CMK (cell line): ENCODE measurements around the gene CADPS2.

Experiments used
- DNase-seq: peaks from one replicate; pipeline ENCODE4 v3.0.0-alpha.2; 2010; ENCODE audit warnings: low read depth

CADPS2 gene

DNA sequence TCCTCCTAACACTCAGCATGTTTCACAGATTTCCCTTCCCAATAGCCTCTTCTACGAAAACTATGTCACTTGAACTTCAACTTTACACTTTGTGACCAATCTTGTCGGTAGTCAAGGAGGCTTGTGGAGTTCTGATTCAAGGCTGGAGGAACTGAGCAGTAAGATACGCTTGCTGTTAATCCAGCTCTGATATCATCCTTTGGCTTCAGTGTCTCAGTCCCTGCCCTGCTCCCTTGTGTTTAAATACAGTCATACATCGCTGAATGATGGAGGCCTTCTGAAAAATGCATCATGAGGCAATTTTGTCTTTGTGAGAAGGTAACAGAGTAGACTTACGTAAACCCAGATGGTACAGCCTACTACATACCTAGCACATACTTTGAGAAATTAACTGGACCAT is 360.9 kb downstream of the CADPS2 start:
- DNase-seq, result no peak

DNA sequence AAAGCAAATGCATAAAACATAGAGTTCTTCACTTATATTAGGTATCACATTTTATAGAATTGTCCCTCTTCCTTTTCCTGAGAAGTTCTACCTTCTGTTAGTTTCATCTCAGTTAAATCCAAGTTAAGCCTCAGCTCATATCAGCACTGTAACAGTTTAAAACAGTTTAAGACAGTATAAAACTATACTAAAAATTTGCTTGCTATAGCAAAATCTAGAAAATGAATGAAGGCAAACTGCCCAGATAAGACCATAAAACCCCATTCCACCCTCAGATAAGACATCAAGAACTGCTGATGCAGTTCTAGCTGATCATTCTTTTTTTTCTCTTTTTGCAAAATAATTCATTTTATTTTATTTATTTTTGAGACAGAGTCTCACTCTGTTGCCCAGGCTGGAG is 364.5 kb downstream of the CADPS2 start:
- no peak for DNase-seq

GRCh38 chr7:122520971-122521555 is 365.2 kb downstream of the CADPS2 start:
- no peak for DNase-seq

GRCh38 chr7:122518488-122518887 is 367.8 kb downstream of the CADPS2 start:
- DNase-seq, result no peak

GRCh38 chr7:122517576-122517975 is 368.7 kb downstream of the CADPS2 start:
- DNase-seq, result no peak

DNA sequence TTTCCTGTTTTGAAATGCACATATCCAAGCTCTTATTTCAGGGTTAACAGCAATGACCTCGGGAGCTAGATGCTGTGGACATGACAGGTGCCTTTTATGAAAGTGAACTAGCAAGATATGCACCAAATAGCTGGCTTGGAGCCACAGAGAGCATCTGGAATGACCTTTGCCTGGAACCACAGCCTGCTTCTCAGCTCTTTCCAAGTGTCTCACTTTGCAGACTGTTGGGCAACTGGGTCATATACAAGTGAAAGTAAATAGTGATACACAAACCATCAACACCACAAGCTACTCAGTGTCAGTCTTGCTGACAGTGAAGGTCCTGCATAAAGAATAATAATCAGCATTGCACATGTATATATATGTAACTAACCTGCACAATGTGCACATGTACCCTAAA is 370.9 kb downstream of the CADPS2 start:
- no peak for DNase-seq

DNA sequence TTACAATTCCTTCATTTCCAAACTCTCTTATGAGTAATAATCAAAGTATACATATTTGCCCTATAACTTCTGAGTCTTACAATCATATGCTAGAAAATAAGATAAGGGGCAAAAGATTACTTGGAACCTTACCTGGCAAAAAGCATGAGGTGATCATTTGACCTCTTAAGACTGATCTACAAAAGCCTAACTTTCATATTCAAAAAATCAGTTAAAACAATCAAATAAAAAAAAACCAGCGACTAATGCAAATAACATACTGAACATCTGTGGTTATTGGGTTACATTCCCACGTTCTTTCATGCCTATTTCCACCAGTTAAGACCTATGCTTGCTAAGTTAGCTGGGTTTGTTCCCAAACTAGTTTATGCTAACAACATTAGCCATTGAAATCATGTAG is 375.0 kb downstream of the CADPS2 start:
- DNase-seq, result no peak

DNA sequence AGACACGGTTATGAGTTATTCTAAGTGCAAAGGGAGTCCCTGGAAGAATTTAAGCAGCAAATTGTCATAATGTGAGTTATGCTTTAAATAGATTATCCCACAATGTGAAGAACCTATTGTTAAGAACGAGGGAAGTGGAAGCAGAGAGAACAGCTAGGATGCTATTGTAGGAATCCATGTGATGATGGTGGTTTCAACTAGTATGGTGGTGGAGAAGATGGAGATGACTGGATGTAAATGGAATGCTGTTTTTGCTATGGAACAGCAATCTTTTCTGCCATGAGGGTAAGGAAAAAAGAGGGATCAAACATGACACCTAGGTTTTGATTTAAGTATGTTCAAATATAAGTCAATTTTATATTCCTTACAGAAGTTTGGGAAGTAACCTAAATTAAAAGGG is 378.7 kb downstream of the CADPS2 start:
- no peak for DNase-seq

GRCh38 chr7:122492007-122492406 is 394.3 kb downstream of the CADPS2 start:
- no peak for DNase-seq

DNA sequence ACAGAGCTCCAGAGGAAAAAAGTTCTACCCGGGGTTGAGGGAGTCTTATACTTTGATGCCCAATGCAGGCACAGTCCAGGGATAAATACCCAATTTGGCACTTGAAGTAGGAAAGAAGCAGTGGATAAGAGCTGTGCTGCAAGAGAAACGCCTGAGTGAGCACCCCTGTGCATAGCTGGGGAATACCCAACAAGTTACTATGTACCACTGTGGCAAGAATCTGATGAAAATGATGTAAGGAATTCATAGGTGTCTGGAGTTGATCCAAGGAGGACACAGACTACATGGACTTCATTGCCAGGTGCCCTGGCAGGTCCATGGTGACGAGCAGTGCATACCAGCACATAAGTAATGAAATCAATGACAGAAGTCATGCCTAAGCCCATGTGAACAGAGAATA is 398.0 kb downstream of the CADPS2 start:
- DNase-seq, result no peak

- DNase-seq, result no peak
Observed at GRCh38 chr7:122487131-122487530, 399.1 kb downstream of the CADPS2 start.

- no peak for DNase-seq
Observed at GRCh38 chr7:122485856-122486255, 400.4 kb downstream of the CADPS2 start.

DNA sequence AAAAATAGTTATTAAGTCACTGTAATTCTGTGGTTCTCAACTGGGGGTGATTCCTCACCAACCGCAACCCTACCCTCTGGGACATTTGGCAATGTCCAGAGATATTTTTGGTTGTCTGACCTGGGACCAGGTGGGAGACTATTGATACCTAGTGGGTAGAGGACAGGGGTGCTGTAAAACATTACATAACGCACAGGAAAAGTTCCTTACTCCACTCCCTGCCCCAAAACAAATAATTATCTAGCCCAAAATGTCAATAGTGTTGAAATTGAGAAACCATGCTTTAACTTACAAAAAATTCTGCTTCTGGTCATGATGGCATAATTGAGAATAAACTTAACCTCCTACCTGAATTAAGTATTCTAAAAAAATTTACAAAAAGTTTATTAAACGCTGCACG is 404.0 kb downstream of the CADPS2 start:
- no peak for DNase-seq

GRCh38 chr7:122470859-122471258 is 415.4 kb downstream of the CADPS2 start:
- DNase-seq, result no peak

- DNase-seq, result no peak
Observed at GRCh38 chr7:122468945-122469344, 417.3 kb downstream of the CADPS2 start.

DNA sequence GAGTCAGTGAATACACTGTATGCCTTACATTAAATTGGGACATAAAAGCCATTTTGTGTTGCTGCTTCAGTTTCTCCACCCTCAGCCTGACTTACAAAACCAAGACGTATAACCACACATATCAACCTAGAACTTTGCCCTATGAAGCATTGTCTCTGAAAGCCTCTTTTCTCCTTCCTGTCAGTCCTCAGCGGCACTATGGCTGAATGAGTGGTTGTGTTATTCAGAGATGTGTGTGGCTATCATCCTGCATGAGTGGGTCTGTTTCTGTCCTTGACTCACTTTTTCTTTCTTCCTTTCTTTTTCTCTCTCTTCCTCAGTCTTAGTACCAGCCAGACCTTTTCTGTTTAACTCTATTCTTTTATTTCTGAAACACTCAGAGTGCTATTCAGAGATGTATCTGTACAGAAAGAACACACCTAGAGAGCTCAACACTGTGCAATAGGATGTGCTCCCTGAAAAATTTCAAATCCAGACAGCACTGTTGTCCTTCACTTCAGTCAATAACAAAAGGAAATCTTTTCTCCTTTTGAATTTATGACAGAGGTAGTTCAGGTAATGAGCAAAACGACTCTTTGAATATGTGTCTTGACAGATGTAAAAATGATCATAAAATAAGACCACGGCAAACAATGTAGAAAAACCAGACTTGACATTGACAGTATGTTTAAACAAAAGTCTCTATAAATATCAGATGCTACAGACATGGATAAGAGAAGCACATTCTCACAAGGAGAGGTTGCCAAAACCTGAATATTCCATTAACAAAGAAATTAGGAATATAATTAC is 418.4 kb downstream of the CADPS2 start:
- DNase-seq, result no peak

GRCh38 chr7:122465296-122465695 is 421.0 kb downstream of the CADPS2 start:
- no peak for DNase-seq

DNA sequence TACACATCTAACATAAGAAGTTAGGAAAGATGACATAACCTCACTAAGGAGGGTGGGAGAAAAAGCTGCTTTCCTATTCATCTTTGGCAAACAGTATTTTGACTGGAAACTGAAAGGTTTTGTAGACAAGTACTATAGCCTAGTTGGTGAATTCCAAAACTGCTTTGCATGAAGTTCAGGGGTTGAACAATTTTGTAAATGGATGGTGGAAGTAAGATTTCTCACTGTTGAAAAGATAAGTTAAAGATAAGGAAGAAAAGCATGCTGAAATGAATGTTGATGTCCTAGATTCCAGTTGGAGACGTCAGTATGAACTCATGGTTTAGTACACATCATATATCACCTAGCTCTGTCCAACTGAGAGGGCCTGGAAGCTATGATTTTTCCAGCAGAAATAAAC is 422.6 kb downstream of the CADPS2 start:
- no peak for DNase-seq

GRCh38 chr7:122460936-122461335 is 425.3 kb downstream of the CADPS2 start:
- DNase-seq, result no peak

- DNase-seq, result no peak
Observed at GRCh38 chr7:122457969-122458368, 428.3 kb downstream of the CADPS2 start.

GRCh38 chr7:122457325-122457724 is 428.9 kb downstream of the CADPS2 start:
- DNase-seq, result no peak

GRCh38 chr7:122454776-122455507 is 431.3 kb downstream of the CADPS2 start:
- DNase-seq, result no peak

DNA sequence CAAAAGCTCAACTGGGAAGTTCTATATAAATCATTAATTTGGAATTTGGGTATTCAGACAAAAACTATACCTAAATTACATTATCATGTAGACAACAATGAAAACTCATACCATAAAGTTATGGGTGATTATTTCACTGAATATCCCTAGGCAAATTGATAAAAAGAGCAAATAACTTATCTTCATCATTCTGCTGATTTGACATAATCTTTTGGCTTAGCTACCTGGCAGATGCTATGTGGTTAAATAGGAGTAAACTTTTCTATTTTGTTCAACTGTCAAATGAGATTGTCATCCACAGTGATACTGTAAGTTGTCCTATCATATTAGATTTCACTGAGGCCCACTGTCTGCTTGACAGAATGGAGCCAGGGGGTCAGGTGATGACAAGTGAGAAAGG is 432.8 kb downstream of the CADPS2 start:
- DNase-seq, result no peak
